Fibroblast of lung (primary cell): ENCODE data around the gene CEP120. TPM values are rescaled to one million over a fixed set of nuclear protein-coding genes. Genes with fewer than 3 reads are reported as not detected.

Source experiments
- DNase-seq, 2 donors: peaks; one replicate each; pipeline versions ENCODE4 v3.0.0 to v3.0.0-alpha.2; 2010; ENCODE audit warnings: low read depth in 2 of 2
- H2AFZ ChIP-seq: 2 replicates; pipeline ENCODE4 v1.5.1; 2012; ENCODE audit warnings: low read length, control low read depth, inconsistent platforms
- H3K27ac ChIP-seq: 2 replicates; pipeline ENCODE4 v1.5.1; 2011; ENCODE audit warnings: low read length, control low read depth; ENCODE audit not compliant: insufficient read depth
- H3K27me3 ChIP-seq: 2 replicates; pipeline ENCODE4 v1.5.1; 2011; ENCODE audit warnings: mild to moderate bottlenecking, low read length; ENCODE audit not compliant: control insufficient read depth, insufficient read depth
- H3K36me3 ChIP-seq: 2 replicates; pipeline ENCODE4 v1.5.1; 2011; ENCODE audit warnings: low read length; ENCODE audit not compliant: control insufficient read depth, insufficient read depth
- H3K4me1 ChIP-seq: 2 replicates; pipeline ENCODE4 v1.5.1; 2011; ENCODE audit warnings: low read length; ENCODE audit not compliant: control insufficient read depth, insufficient read depth; ENCODE audit errors: extremely low read depth
- H3K4me2 ChIP-seq: 2 replicates; pipeline ENCODE4 v1.5.1; 2011; ENCODE audit warnings: low read length, control low read depth; ENCODE audit not compliant: insufficient read depth; ENCODE audit errors: extremely low read depth
- H3K4me3 ChIP-seq, 4 experiments: fragments of 200-600 bp in 1 of 4; sonication (generic) in 1 of 4; replicated peaks in 1 of 4; 2 replicates each; pipeline ENCODE4 v1.5.1; 2011 to 2016; ENCODE audit warnings: low read length in 4 of 4, low read depth in 3 of 4, mild to moderate bottlenecking in 3 of 4, control low read depth in 2 of 4, inconsistent platforms in 1 of 4, mixed read lengths in 1 of 4; ENCODE audit not compliant: insufficient read depth in 1 of 4; ENCODE audit errors: control extremely low read depth in 1 of 4
- H3K79me2 ChIP-seq: 2 replicates; pipeline ENCODE4 v1.5.1; 2012; ENCODE audit warnings: mild to moderate bottlenecking, low read length, inconsistent platforms; ENCODE audit not compliant: control insufficient read depth, insufficient read depth
- H3K9ac ChIP-seq: 2 replicates; pipeline ENCODE4 v1.5.1; 2011; ENCODE audit warnings: mild to moderate bottlenecking, low read length, control low read depth; ENCODE audit not compliant: insufficient read depth
- H3K9me3 ChIP-seq: 2 replicates; pipeline ENCODE4 v1.5.1; 2012; ENCODE audit warnings: low read depth, low read length; ENCODE audit not compliant: control insufficient read depth, insufficient read depth
- H4K20me1 ChIP-seq: 2 replicates; pipeline ENCODE4 v1.5.1; 2011; ENCODE audit warnings: low read length; ENCODE audit not compliant: control insufficient read depth, insufficient read depth; ENCODE audit errors: extremely low read depth
- EZH2 ChIP-seq: IDR thresholded peaks from 2 replicates; pipeline ENCODE4 v1.5.1; 2012; ENCODE audit warnings: low read length, control low read depth, mild to moderate bottlenecking; ENCODE audit errors: missing control alignments
- polyA plus RNA-seq, 2 donors: library from polyadenylated mRNA; depleted of rRNA in 1 of 2; stranded (reverse) in 1 of 2; unstranded in 1 of 2; fragments of >200 nt; gene quantifications; 2 replicates each; pipeline ENCODE4 v1.2.1, GENCODE V29; 2011 to 2012; ENCODE audit warnings: missing spikeins in 1 of 2
- total RNA-seq: library from RNA; depleted of rRNA; stranded (reverse); fragments of >200 nt; gene quantifications from 2 replicates; pipeline ENCODE4 v1.2.1, GENCODE V29; 2014
- TF ChIP-seq, protein P1 (sequence below), 2 donors: IDR thresholded peaks in 1 of 2; conservative IDR thresholded peaks in 1 of 2; 1 replicate in 1 of 2; 2 replicates in 1 of 2; pipeline ENCODE4 v1.5.1; 2011 to 2012; ENCODE audit warnings: low read length in 2 of 2, control low read depth in 1 of 2, inconsistent platforms in 1 of 2, low read depth in 1 of 2, mild to moderate bottlenecking in 1 of 2

CEP120 gene
- total and polyA plus RNA-seq, 2 donors (not counting 1 experiment from before 2014, with no cell fraction given): 14.8 to 22.3 TPM

DNA sequence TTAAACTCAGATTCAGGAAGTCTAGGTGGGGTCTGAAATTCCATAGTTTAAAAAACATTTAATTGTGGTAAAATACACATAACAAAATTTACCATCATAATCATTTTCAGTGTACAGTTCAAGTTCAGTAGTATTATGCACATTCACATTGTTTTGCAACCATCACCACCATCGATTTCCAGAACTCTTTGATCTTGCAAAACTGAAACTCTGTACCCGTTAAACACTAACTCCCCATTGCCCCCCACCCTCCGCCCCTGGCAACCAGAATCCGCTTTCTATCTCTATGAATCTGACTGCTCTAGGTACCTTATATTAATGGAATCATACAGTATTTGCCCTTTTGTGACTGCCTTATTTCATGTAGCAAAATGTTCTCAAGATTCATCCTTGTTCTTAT, 117.5 kb downstream of the CEP120 start:
- H3K4me1 ChIP-seq: no peaks in the 10 kb centered on the region

DNA sequence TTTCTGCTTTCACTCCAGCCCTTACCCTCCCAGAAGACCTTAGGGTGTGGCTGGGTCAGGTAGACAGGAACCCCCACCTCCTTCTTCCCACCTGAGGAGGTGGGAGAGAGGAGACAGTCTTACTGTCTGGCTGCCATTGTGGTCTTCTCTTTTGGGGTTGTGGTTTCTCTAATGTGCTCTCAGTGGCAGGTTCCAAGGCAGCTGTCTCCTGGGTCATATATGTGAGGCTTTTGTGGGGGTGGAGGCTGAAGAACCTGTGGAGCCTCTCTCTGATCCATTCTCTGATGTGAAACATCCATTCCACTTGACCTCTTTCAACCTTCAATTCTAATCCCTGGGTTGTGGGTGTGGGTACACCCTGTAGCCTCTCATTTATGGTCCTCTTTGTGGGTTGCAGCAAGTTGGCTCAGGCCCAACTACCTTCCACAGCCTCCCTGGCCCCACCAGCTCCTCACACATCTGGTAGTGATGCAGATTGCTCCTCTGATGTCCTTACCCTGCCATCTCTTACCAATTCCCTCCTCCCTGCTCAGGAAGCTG, 118.4 kb downstream of the CEP120 start:
- H2AFZ ChIP-seq: no peak overlapping the region
- no peaks in the 10 kb centered on the region for H3K9me3 ChIP-seq
- no peaks in the 10 kb centered on the region for H3K79me2 ChIP-seq
- no peak overlapping the region for H3K4me3 ChIP-seq
- H3K36me3 ChIP-seq: no peaks in the 10 kb centered on the region
- no peak for DNase-seq
- H3K4me1 ChIP-seq: no peaks in the 10 kb centered on the region
- TF ChIP-seq, protein P1, sequence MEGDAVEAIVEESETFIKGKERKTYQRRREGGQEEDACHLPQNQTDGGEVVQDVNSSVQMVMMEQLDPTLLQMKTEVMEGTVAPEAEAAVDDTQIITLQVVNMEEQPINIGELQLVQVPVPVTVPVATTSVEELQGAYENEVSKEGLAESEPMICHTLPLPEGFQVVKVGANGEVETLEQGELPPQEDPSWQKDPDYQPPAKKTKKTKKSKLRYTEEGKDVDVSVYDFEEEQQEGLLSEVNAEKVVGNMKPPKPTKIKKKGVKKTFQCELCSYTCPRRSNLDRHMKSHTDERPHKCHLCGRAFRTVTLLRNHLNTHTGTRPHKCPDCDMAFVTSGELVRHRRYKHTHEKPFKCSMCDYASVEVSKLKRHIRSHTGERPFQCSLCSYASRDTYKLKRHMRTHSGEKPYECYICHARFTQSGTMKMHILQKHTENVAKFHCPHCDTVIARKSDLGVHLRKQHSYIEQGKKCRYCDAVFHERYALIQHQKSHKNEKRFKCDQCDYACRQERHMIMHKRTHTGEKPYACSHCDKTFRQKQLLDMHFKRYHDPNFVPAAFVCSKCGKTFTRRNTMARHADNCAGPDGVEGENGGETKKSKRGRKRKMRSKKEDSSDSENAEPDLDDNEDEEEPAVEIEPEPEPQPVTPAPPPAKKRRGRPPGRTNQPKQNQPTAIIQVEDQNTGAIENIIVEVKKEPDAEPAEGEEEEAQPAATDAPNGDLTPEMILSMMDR (conservative IDR thresholded peaks at IDR 0.05 in 1 of 2, IDR thresholded peaks at IDR 0.05 in 1 of 2; ENCODE audit: low read depth in 1 of 2, low read length in 2 of 2): no peak
- no peak for TF ChIP-seq EZH2
- H3K27ac ChIP-seq: no peak overlapping the region
- H4K20me1 ChIP-seq: no peaks in the 10 kb centered on the region
- no peaks in the 10 kb centered on the region for H3K27me3 ChIP-seq
- no peak overlapping the region for H3K9ac ChIP-seq
- no peak overlapping the region for H3K4me2 ChIP-seq

More for the DNA sequence above, 117.5 kb downstream of the CEP120 start:
- Histone ChIP-seq H3K4me3 (no peak overlapping the region), H3K27ac (no peak overlapping the region), H3K36me3 (no peaks in the 10 kb centered on the region), H3K4me2 (no peak overlapping the region), H2AFZ (no peak overlapping the region), H3K9me3 (no peaks in the 10 kb centered on the region), H3K9ac (no peak overlapping the region), H3K79me2 (no peaks in the 10 kb centered on the region), H4K20me1 (no peaks in the 10 kb centered on the region), H3K27me3 (no peaks in the 10 kb centered on the region)
- TF ChIP-seq, protein P1 (conservative IDR thresholded peaks at IDR 0.05 in 1 of 2, IDR thresholded peaks at IDR 0.05 in 1 of 2; ENCODE audit: low read depth in 1 of 2, low read length in 2 of 2): no peak
- TF ChIP-seq EZH2: no peak
- DNase-seq: no peak

DNA sequence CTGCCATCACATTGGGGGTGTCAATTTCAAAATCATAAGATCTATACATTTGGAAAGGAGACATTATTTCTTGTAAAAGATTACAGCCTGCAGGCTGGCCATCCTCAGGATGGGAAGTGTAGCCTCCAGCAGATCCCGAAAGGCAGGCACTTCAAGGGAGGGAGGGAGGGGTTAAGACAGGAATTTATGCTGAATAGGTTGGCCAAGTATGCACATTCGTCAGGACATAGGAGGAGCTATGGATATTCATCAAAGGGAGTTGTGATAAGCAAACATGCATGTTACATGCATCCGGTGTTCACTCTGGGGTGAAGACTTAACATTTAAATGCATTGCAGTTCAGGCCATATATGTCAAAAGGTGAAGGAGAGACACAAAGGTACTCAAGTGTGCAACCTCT, 119.4 kb downstream of the CEP120 start:
- Histone ChIP-seq H3K27ac (no peak overlapping the region), H3K9me3 (no peaks in the 10 kb centered on the region), H3K9ac (no peak overlapping the region), H4K20me1 (no peaks in the 10 kb centered on the region), H3K4me1 (no peaks in the 10 kb centered on the region), H3K4me3 (no peak overlapping the region), H3K36me3 (no peaks in the 10 kb centered on the region), H3K27me3 (no peaks in the 10 kb centered on the region), H3K4me2 (no peak overlapping the region), H3K79me2 (no peaks in the 10 kb centered on the region), H2AFZ (no peak overlapping the region)
- TF ChIP-seq, protein P1 (conservative IDR thresholded peaks at IDR 0.05 in 1 of 2, IDR thresholded peaks at IDR 0.05 in 1 of 2; ENCODE audit: low read depth in 1 of 2, low read length in 2 of 2): no peak
- no peak for TF ChIP-seq EZH2
- DNase-seq: no peak
